RWPE1 (cell line): Measurements from ENCODE around the gene WDFY4.

Experiments used
- CTCF ChIA-PET: fragments of 350-600 bp; sonication (Branson Sonifier 250); formaldehyde crosslinking; extraction: SDS; loops from one replicate; lab custom pipeline; 2021; lab: Yijun Ruan, JAX
- POLR2A ChIA-PET: fragments of 400-600 bp; formaldehyde crosslinking; extraction: SDS; loops from one replicate; lab custom pipeline; 2020; ENCODE audit warnings: antibody characterized with exemption; ENCODE audit not compliant: low non-redundant PET; lab: Yijun Ruan, JAX
- DNase-seq: peaks from one replicate; pipeline ENCODE4 v3.0.0; 2012; ENCODE audit warnings: low spot score
- H3K27ac ChIP-seq: fragments of 450-650 bp; 2 replicates; pipeline ENCODE4 v1.5.1; 2017
- CTCF ChIP-seq: fragments of 450-650 bp; conservative IDR thresholded peaks from 2 replicates; pipeline ENCODE4 v1.5.1; 2017; ENCODE audit warnings: low read depth, mild to moderate bottlenecking

The WDFY4 gene

GRCh38 chr10:48973065-48973464 is 288.4 kb downstream of the WDFY4 start:
- ChIA-PET CTCF (no interaction called here), POLR2A (no interaction called here)
- TF ChIP-seq CTCF = no peak
- H3K27ac ChIP-seq = no peak overlapping the region
- DNase-seq = no peak

GRCh38 chr10:48974510-48975156 is 290.0 kb downstream of the WDFY4 start:
- ChIA-PET POLR2A (no interaction called here), CTCF (no interaction called here)
- DNase-seq = no peak
- H3K27ac ChIP-seq = no peak overlapping the region
- no peak for TF ChIP-seq CTCF

- no peak for TF ChIP-seq CTCF
- DNase-seq = peak; percentile 4
- POLR2A ChIA-PET = no interaction called here
- H3K27ac ChIP-seq = no peak overlapping the region
- CTCF ChIA-PET = interaction anchor here (0.5 to 1.4 kb wide), 6 partner anchors 74 to 537 kb away, joined by 3 to 11 read pairs (median 4); no protein-coding TSS in a partner anchor
Measured at GRCh38 chr10:48976196-48976595, 291.5 kb downstream of the WDFY4 start.

- ChIA-PET POLR2A (no interaction called here), CTCF (no interaction called here)
- no peak for DNase-seq
- TF ChIP-seq CTCF = no peak
- no peak overlapping the region for H3K27ac ChIP-seq
Measured at GRCh38 chr10:48978318-48978717, 293.6 kb downstream of the WDFY4 start.

GRCh38 chr10:48981310-48981907 is 296.7 kb downstream of the WDFY4 start:
- no peak overlapping the region for H3K27ac ChIP-seq
- peak; percentile 71 for TF ChIP-seq CTCF
- CTCF ChIA-PET = interaction anchor here (0.6 to 1.5 kb wide), 4 partner anchors 165 to 584 kb away, joined by 3 to 4 read pairs (median 4); no protein-coding TSS in a partner anchor
- peak; percentile 39 for DNase-seq
- POLR2A ChIA-PET = interaction anchor here (0.5 kb wide), 1 partner anchor 333 kb away, joined by 5 read pairs; no protein-coding TSS in a partner anchor

- CTCF ChIA-PET = interaction anchor here (1.5 to 1.7 kb wide), 2 partner anchors 179 to 325 kb away, joined by 3 to 4 read pairs; no protein-coding TSS in a partner anchor
- TF ChIP-seq CTCF = no peak
- POLR2A ChIA-PET = interaction anchor here (0.6 kb wide), 1 partner anchor 542 kb away, joined by 3 read pairs; no protein-coding TSS in a partner anchor
- DNase-seq = no peak
- no peak overlapping the region for H3K27ac ChIP-seq
Measured at GRCh38 chr10:48982584-48982983, 297.9 kb downstream of the WDFY4 start.
